Panc1 (cell line): ENCODE results near the gene PRPF40A. TPM values are rescaled to one million over a fixed set of nuclear protein-coding genes. Genes with fewer than 3 reads are reported as not detected.

Source experiments
- ATAC-seq: fragments of 200-7000 bp; cut with Tn5 transposase; 2 replicates; pipeline ENCODE4 v1.9.1; 2020; ENCODE audit warnings: mild to moderate bottlenecking, moderate library complexity
- BruUV-seq: library from RNA; stranded (reverse); fragments of 400-500 nt; replicated peaks from 2 replicates; lab custom pipeline; 2021; lab: Mats Ljungman, UMichigan
- CTCF ChIA-PET: fragments of 300-600 bp; sonication (Branson Sonifier 250); formaldehyde crosslinking; loops from one replicate; lab custom pipeline; 2022; ENCODE audit warnings: antibody characterized with exemption; lab: Charles Lee
- POLR2A ChIA-PET: fragments of 300-600 bp; sonication (Branson Sonifier 250); formaldehyde crosslinking; loops from one replicate; lab custom pipeline; 2022; ENCODE audit warnings: antibody characterized with exemption; lab: Charles Lee
- DNase-seq: peaks from one replicate; pipeline ENCODE4 v3.0.0-alpha.2; 2010; ENCODE audit warnings: low read depth, low spot score
- H3K27ac ChIP-seq: 2 replicates; pipeline ENCODE4 v1.5.1; 2011; ENCODE audit warnings: mild to moderate bottlenecking, low read length, inconsistent platforms
- H3K27me3 ChIP-seq: fragments of 200-500 bp; sonication (Bioruptor generic); 2 replicates; pipeline ENCODE4 v1.6.0; 2014; ENCODE audit warnings: low read length, inconsistent platforms; ENCODE audit not compliant: control insufficient read depth, insufficient read depth
- H3K36me3 ChIP-seq: fragments of 200-500 bp; sonication (Bioruptor generic); 2 replicates; pipeline ENCODE4 v1.5.1; 2014; ENCODE audit warnings: inconsistent platforms, mild to moderate bottlenecking, low read length, moderate library complexity; ENCODE audit not compliant: control insufficient read depth, insufficient read depth
- H3K4me1 ChIP-seq: 2 replicates; pipeline ENCODE4 v1.5.1; 2011; ENCODE audit warnings: inconsistent platforms, mild to moderate bottlenecking, low read length, moderate library complexity; ENCODE audit not compliant: control insufficient read depth, insufficient read depth
- H3K4me3 ChIP-seq, 2 experiments: 2 replicates each; pipeline ENCODE4 v1.5.1; 2011 to 2012; ENCODE audit warnings: low read depth in 2 of 2, low read length in 2 of 2, mild to moderate bottlenecking in 2 of 2, inconsistent platforms in 1 of 2, moderate library complexity in 1 of 2
- H3K9me3 ChIP-seq: fragments of 200-500 bp; sonication (Bioruptor generic); 2 replicates; pipeline ENCODE4 v1.5.1; 2014; ENCODE audit warnings: low read depth, mild to moderate bottlenecking, inconsistent platforms, low read length, moderate library complexity; ENCODE audit not compliant: control insufficient read depth, insufficient read depth
- CTCF ChIP-seq: fragments of 450-650 bp; IDR thresholded peaks from 2 replicates; pipeline ENCODE4 v1.5.1; 2017; ENCODE audit warnings: mild to moderate bottlenecking
- POLR2AphosphoS5 ChIP-seq: IDR thresholded peaks from 2 replicates; pipeline ENCODE4 v1.6.1; 2012; ENCODE audit warnings: mild to moderate bottlenecking, low read depth, low read length, moderate library complexity
- REST ChIP-seq, 2 experiments: IDR thresholded peaks; 2 replicates each; pipeline ENCODE4 v1.6.1; 2011 to 2012; ENCODE audit warnings: low read depth in 2 of 2, control low read depth in 1 of 2, low read length in 1 of 2, mild to moderate bottlenecking in 1 of 2, moderate library complexity in 1 of 2; ENCODE audit not compliant: insufficient read depth in 1 of 2
- SIN3A ChIP-seq: IDR thresholded peaks from 2 replicates; pipeline ENCODE4 v1.6.1; 2012; ENCODE audit warnings: low read depth, mild to moderate bottlenecking, low read length, moderate library complexity, borderline replicate concordance; ENCODE audit not compliant: insufficient read depth
- TCF7L2 ChIP-seq: IDR thresholded peaks from 2 replicates; pipeline ENCODE4 v1.6.1; 2011; ENCODE audit warnings: mild to moderate bottlenecking, low read depth, low read length, inconsistent platforms
- in situ Hi-C: cut with HindIII; loops from 2 replicates; pipeline ENCODE4 v1.10.0; 2016; ENCODE audit warnings: low sequenced_read_pairs, low pct_unique_long_range_greater_than_20kb
- intact Hi-C: fragments of 100-400 bp; cut with micrococcal nuclease; formaldehyde crosslinking; loops from one replicate; pipeline ENCODE4 v1.10.0; 2022; ENCODE audit not compliant: unreplicated experiment
- total RNA-seq: library from RNA; stranded (reverse); gene quantifications from one replicate; pipeline ENCODE4 v1.2.1, GENCODE V29; 2021; ENCODE audit not compliant: unreplicated experiment

The PRPF40A gene
- total RNA-seq, 1 experiment from 2014 or later, result 142 TPM

GRCh38 chr2:152661076-152661475 lies 56.2 kb downstream of the PRPF40A start:
- ChIA-PET CTCF (no interaction called here), POLR2A (no interaction called here)
- Histone ChIP-seq H3K4me1 (no peaks in the 10 kb centered on the region), H3K4me3 (no peak overlapping the region), H3K27ac (no peak overlapping the region), H3K27me3 (no peaks in the 10 kb centered on the region), H3K36me3 (peaks cover 56% of the 10 kb centered on the region), H3K9me3 (no peaks in the 10 kb centered on the region)
- no peak for TF ChIP-seq POLR2AphosphoS5
- TF ChIP-seq CTCF, result no peak
- TF ChIP-seq SIN3A, result no peak
- TF ChIP-seq REST (IDR thresholded peaks at IDR 0.05; ENCODE audit: insufficient read depth in 1 of 2, low read depth in 2 of 2, low read length in 1 of 2), result no peak
- no peak for TF ChIP-seq TCF7L2
- no TSS peak for BruUV-seq
- in situ Hi-C loops (no loop called here), intact Hi-C loops (no loop called here)
- DNase-seq, result no peak
- ATAC-seq, result no peak

- ATAC-seq, result no peak
- CTCF ChIA-PET, result no interaction called here
These were observed 59.0 kb downstream of the PRPF40A start for GRCh38 chr2:152658221-152658620.

More at GRCh38 chr2:152658221-152658620, 59.0 kb downstream of the PRPF40A start:
- Histone ChIP-seq H3K27ac (no peak overlapping the region), H3K36me3 (peaks cover 65% of the 10 kb centered on the region), H3K4me1 (no peaks in the 10 kb centered on the region), H3K4me3 (no peak overlapping the region), H3K9me3 (no peaks in the 10 kb centered on the region), H3K27me3 (no peaks in the 10 kb centered on the region)
- no peak for DNase-seq
- BruUV-seq, result no TSS peak
- intact Hi-C loops, result no loop called here
- in situ Hi-C loops, result no loop called here
- POLR2A ChIA-PET, result no interaction called here
- no peak for TF ChIP-seq POLR2AphosphoS5
- no peak for TF ChIP-seq SIN3A
- TF ChIP-seq REST (IDR thresholded peaks at IDR 0.05; ENCODE audit: insufficient read depth in 1 of 2, low read depth in 2 of 2, low read length in 1 of 2), result no peak
- no peak for TF ChIP-seq CTCF
- TF ChIP-seq TCF7L2, result no peak
